ACHN (cell line): ENCODE results near the gene PKHD1.
"Not testable (repeated sequence)": the region's sequence is repeated elsewhere in the genome, so short reads cannot be mapped to it uniquely, and the experiment has no call there.

ENCODE experiments used
- DNase-seq: peaks from one replicate; pipeline ENCODE4 v3.0.0-alpha.2; 2015
- in situ Hi-C: cut with HindIII; loops from 2 replicates; pipeline ENCODE4 v1.10.0; 2017; ENCODE audit warnings: low sequenced_read_pairs, low pct_ligation_motif_present, low pct_unique_long_range_greater_than_20kb

Gene PKHD1

GRCh38 chr6:51959744-51960383 lies 127.5 kb downstream of the PKHD1 start:
- peak; percentile 66 for DNase-seq
- in situ Hi-C loops = no loop called here

DNA sequence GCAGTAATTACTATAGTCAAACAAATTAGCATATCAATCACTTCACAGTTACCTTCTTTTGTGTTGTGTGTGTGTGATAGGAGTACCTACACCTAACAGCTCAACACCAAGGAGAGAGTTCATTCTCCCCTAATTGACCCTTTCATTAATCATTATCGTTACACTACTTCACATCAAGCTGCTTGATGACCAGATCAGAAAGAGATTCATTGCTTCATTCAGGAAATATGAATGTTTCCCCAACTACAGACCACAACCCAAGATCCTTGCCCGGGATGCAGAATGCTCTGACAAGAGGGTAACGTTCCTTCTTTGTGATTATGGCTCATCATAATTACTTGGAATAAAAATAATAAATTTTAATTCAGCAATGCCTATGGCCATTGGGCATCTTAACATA lies 132.7 kb downstream of the PKHD1 start:
- DNase-seq = no peak
- in situ Hi-C loops = no loop called here

GRCh38 chr6:51953246-51953645 lies 134.2 kb downstream of the PKHD1 start:
- no peak for DNase-seq
- in situ Hi-C loops = no loop called here

- no peak for DNase-seq
- in situ Hi-C loops = no loop called here
Measured at GRCh38 chr6:51951924-51952323, 135.5 kb downstream of the PKHD1 start.

- in situ Hi-C loops = no loop called here
- no peak for DNase-seq
Measured at GRCh38 chr6:51949526-51949925, 137.9 kb downstream of the PKHD1 start.

- in situ Hi-C loops, DNase-seq: not testable (repeated sequence)
Measured at GRCh38 chr6:51939695-51940094, 147.7 kb downstream of the PKHD1 start.

DNA sequence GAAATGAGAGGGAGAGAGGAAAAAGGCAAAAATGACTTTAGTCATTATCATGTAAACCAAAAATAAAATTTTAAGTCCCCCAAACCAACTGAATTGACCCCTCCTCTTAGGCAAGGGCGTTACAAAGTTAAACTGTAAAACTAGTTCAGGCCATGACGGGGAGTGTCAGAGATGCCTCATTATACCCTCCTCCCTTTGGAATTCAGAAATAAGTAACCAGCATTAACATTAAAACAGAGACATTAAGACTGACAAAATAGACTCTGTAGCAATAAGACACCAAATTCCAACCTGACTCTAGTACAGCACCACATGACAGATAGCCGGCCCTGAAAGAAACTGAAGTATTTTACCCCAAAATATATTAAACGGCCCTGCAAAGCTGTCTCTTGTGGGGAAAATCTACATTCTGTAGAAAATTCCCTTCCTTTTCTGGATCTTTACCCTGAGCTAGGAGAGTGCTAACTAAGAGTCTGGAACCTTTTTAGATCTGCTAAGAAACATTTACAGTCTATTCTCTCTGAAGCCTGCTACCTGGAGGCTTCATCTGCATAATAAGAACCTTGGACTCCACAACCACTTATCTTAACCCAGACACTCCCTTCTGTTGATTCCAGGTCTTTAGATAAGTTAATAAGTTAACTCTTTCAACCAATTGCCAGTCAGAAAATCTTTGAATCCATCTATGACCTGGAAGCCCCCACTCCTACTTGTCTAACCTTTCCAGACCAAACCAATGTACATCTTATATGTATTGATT lies 150.7 kb downstream of the PKHD1 start:
- in situ Hi-C loops = no loop called here
- DNase-seq = no peak

DNA sequence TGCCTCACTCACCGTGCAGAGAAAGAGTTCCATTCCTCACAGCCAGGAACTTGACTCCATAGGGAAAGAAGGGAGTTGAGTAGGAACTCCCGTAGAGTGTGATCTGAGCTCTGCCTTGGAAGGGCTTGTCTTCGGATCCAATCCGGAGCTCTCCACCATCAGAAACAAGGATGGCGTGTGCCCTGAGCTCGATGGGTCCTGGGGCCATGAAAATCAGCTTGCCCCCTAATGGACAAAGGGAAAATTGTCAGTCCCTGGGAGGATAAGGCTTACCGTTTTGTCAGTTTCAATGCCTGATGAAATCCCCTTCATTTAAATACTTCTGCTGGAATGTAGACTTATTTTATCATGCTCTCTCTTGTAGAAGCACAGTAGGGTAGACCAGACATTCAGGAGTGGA lies 153.3 kb downstream of the PKHD1 start:
- in situ Hi-C loops = no loop called here
- peak; percentile 2 for DNase-seq

DNA sequence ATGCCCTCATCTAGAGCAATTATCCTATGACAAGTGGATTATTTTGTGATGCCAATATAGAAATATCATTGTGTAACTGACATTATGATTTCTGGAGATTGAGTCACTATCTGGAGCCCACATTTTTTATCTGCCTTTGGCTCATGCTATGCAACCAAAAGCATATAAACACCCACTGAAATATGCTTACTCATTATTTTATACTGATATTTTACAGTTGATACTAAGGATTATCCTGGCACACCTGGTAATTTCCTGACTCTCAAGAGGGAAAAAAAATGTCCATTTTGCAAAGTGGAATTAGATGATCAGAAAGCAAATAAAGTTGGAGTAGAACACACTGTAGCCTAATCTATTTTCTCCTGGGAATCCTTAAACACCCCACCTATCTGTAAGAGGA lies 154.5 kb downstream of the PKHD1 start:
- in situ Hi-C loops = no loop called here
- DNase-seq = no peak

- no peak for DNase-seq
- in situ Hi-C loops = no loop called here
Measured at GRCh38 chr6:51930602-51931001, 156.8 kb downstream of the PKHD1 start.

GRCh38 chr6:51929934-51930574 lies 157.4 kb downstream of the PKHD1 start:
- in situ Hi-C loops = no loop called here
- DNase-seq = no peak

DNA sequence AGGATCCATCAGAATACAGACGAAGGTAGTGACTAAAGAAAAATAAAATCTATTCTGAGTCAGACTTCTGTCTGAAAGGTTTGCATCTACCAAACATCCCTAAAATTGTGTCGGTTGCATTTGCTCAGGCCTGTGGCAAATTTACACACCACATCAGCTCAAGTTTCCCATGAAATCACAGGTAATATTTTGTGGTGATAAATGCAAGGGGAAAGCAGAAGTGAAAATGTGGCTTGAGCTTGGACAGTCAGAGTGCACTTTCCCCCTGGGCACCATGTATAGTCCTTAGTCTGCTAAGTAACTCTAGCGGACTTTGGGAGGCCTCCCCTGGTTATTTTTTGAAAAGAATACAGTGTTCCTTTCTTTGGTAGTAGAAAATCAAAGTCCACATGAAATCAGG lies 159.1 kb downstream of the PKHD1 start:
- no peak for DNase-seq
- in situ Hi-C loops = no loop called here

DNA sequence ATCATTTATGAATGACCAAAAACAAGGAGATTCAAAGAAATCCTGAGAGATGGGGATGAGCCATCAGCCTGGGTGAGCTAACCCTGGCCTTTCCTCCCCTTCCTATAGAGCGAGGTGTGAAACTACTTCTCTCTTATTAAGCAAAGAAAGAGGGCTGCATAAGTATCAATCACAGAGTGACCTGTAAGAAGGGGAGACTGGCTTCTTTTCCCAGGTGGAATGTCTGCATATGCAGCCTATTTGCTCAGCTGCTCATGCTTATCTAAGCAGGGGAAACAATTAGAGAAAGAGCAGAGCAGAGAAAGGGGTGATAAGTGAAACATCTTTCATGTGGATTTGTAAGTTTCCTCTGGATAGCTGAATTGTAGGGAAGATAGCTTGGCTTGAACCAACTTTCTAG lies 160.0 kb downstream of the PKHD1 start:
- DNase-seq = no peak
- in situ Hi-C loops = no loop called here

GRCh38 chr6:51926125-51926524 lies 161.3 kb downstream of the PKHD1 start:
- no peak for DNase-seq
- in situ Hi-C loops = no loop called here

- DNase-seq, in situ Hi-C loops: not testable (repeated sequence)
Measured at GRCh38 chr6:51922479-51922878, 164.9 kb downstream of the PKHD1 start.

DNA sequence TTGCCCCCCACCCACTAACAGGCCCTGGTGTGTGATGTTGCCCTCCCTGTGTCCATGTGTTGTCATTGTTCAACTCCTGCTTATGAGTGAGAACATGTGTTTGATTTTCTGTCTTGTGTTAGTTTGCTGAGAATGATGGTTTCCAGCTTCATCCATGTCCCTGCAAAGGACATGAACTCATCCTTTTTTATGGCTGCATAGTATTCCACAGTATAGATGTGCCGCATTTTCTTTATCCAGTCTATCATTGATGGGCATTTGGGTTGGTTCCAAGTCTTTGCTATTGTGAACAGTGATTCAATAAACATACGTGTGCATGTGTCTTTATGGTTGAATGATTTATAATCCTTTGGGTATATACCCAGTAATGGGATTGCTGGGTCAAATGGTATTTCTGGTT lies 169.1 kb downstream of the PKHD1 start:
- DNase-seq, in situ Hi-C loops: not testable (repeated sequence)

DNA sequence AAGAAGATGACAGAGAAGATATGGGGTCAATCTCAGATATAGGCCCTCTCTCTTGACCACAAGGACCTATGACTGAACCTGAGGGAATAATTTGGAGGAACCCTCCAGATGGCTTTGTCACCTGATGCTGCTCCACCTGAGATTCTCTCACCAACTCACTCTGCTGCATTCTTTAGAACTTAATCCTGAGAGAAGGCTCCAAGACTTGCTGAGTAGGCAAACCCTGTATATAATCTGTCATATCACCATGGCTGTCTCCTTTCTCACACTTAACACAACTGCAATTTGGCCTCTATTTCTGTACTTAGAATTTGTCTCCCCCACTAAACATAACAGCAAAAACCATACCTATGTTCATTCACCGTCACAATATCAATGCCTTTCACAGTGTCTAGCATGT lies 172.3 kb downstream of the PKHD1 start:
- DNase-seq = no peak
- in situ Hi-C loops = no loop called here

DNA sequence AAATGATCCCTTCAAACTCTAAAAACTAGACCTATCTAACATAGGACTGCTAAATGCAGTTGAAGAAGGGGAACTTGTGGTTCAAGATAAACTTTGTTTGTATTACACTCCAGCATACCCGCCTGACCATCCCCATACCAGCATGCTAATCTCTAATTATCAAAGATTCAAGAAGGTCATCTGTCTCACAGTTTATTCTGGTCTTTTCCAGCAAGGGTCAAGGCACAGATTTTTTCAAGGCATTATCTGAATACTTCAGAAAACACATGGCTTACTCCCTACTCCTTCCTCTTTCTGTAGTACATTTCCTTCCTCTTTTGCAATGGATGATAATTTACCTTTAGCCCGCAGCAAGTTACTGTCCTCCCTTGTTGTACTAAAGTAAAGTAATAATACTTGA lies 174.1 kb downstream of the PKHD1 start:
- no peak for DNase-seq
- in situ Hi-C loops = no loop called here

DNA sequence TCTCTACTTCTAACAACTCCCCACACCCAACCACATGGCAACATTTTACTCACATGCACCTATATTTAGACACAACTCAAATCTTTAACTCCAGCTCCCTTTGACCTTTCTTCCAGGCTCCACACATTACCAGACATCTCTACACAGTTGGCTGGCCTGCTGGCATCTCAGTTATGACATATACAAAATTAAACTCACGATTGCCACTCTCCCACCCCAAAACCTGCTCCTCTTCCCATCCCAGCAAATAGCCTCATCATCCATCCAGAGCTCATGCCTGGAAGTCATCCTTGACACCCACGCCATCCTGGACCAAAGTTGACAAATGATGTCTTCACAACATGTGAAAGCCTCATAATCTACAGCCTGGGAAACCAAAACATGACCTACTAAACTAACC lies 176.6 kb downstream of the PKHD1 start:
- in situ Hi-C loops = no loop called here
- DNase-seq = no peak

GRCh38 chr6:51908243-51908642 lies 179.2 kb downstream of the PKHD1 start:
- in situ Hi-C loops = no loop called here
- no peak for DNase-seq
